Prostate gland (tissue), 2 donors: ENCODE results near the gene TACC2.

ENCODE experiments used
- POLR2A ChIP-seq: fragments of 450-650 bp; IDR thresholded peaks from one replicate; pipeline ENCODE4 v1.6.1; 2016; ENCODE audit warnings: antibody characterized with exemption, mild to moderate bottlenecking
- POLR2AphosphoS5 ChIP-seq: sonication (generic); formaldehyde crosslinking; IDR thresholded peaks from one replicate; pipeline ENCODE4 v1.6.1; 2017; ENCODE audit warnings: antibody characterized with exemption
- TF ChIP-seq, protein P1 (sequence below), 4 experiments: fragments of 200-600 bp in 2 of 4; fragments of 450-650 bp in 2 of 4; sonication (generic) in 2 of 4; IDR thresholded peaks; 1 replicate in 3 of 4; 2 replicates in 1 of 4; pipeline ENCODE4 v1.5.1; 2016 to 2019; ENCODE audit warnings: antibody characterized with exemption in 4 of 4, mild to moderate bottlenecking in 2 of 4, moderate library complexity in 2 of 4

DNA sequence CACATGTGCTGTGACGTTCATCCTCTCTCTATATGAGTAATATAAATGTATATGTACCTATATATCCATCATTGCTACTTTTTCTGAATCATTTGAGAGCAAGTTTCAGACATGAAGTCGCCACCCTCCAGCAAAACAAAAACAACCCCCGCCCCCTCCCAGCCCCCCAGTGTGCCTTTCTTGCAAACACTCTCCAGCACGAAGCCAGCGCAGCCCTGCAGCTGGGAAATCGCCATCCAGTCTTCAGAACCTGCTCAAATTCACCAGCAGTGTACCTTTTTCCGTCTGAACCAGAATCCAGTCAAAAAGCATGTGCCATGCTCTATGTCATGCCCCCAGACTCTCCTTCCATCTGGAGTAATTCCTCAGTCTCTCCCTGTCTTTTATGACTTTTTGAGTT, 135.8 kb downstream of the TACC2 start:
- no peak for TF ChIP-seq POLR2AphosphoS5
- TF ChIP-seq, protein P1, sequence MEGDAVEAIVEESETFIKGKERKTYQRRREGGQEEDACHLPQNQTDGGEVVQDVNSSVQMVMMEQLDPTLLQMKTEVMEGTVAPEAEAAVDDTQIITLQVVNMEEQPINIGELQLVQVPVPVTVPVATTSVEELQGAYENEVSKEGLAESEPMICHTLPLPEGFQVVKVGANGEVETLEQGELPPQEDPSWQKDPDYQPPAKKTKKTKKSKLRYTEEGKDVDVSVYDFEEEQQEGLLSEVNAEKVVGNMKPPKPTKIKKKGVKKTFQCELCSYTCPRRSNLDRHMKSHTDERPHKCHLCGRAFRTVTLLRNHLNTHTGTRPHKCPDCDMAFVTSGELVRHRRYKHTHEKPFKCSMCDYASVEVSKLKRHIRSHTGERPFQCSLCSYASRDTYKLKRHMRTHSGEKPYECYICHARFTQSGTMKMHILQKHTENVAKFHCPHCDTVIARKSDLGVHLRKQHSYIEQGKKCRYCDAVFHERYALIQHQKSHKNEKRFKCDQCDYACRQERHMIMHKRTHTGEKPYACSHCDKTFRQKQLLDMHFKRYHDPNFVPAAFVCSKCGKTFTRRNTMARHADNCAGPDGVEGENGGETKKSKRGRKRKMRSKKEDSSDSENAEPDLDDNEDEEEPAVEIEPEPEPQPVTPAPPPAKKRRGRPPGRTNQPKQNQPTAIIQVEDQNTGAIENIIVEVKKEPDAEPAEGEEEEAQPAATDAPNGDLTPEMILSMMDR (IDR thresholded peaks at IDR 0.05), result no peak
- TF ChIP-seq POLR2A, result no peak
